ENCODE data around the gene CEP85L. TPM values are rescaled to one million over a fixed set of nuclear protein-coding genes. Genes with fewer than 3 reads are reported as not detected.

The CEP85L gene
- total RNA-seq, result 1 to 10 TPM; 4.5 to 6.8 TPM

DNA sequence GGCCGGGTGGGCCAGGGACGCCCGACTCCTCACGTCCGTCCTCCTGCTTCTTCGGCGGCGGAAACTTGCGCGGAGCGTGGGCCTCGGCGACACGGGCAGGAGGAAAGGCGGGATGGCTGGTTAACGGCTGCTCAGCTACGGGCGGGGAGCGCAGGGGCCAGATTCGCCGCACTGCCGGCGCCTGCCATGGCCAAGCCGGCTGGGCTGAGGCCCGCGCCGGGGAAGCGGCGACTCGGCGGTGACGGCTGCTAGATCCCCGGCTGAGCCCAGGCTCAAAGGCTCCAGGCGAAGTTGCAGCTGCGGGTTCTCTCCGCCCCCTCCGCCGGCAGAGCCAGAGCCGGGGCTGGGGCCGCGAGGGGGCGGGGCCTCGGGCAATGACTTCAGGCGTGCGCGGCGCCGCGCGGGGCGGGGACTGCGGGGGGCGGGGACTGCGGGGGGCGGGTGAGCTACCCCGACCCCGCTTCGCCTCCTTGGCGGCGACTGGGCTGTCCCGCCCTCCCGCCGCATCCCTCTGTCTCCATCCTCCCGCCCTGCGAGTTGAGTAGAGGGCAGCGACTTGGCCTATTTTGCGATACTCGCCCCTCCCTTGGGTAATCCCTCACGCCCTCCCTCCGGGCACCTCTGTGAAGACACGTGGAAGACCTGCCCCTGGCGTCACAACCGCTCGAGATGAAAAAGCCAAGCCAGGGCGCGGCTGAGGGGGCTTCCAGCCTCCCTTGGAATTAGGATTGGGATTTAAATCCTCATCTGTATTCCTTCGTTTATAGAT, at the start of gene CEP85L:
CEP85L (minus strand) TSS at position 310 of the 769 bp plus-strand sequence. CDS start 322 bp downstream, outside the sequence.
- no peaks in the 10 kb centered on the region for H3K9me3 ChIP-seq
- peaks cover 0 to 18% of the 10 kb centered on the region in 2 donors for H3K4me1 ChIP-seq
- peak; percentile 84 for DNase-seq (ENCODE audit: low spot score)
- TF ChIP-seq, protein P1, sequence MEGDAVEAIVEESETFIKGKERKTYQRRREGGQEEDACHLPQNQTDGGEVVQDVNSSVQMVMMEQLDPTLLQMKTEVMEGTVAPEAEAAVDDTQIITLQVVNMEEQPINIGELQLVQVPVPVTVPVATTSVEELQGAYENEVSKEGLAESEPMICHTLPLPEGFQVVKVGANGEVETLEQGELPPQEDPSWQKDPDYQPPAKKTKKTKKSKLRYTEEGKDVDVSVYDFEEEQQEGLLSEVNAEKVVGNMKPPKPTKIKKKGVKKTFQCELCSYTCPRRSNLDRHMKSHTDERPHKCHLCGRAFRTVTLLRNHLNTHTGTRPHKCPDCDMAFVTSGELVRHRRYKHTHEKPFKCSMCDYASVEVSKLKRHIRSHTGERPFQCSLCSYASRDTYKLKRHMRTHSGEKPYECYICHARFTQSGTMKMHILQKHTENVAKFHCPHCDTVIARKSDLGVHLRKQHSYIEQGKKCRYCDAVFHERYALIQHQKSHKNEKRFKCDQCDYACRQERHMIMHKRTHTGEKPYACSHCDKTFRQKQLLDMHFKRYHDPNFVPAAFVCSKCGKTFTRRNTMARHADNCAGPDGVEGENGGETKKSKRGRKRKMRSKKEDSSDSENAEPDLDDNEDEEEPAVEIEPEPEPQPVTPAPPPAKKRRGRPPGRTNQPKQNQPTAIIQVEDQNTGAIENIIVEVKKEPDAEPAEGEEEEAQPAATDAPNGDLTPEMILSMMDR (IDR thresholded peaks at IDR 0.05), result no peak
- no peaks in the 10 kb centered on the region for H3K36me3 ChIP-seq
- H3K4me3 ChIP-seq, result peak within 1 kb of the TSS; percentile 77 to 85
- H3K27me3 ChIP-seq, result no peaks in the 10 kb centered on the region
- H3K27ac ChIP-seq, result peak within 1 kb of the TSS; percentile 96 to 98

DNA sequence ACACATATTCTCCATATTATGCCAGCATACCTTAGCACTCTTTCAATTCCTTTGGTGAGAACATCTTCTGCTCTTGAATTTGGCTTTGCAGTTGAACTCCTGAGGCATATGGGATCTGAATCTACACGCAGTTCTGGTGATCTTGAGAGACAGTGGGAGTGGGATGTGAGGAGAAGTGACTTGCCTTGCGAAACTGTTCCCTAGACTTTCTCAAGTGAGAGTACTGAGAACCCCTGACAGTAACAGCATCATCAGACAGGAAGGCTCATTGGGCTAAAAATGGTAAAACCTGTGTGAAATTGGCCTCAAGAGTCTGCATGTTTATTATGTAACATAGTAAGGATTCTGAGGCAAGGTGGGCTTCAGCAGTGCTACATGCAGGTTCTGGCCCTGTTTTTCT, 49.1 kb upstream of the CEP85L start:
- TF ChIP-seq, protein P1 (IDR thresholded peaks at IDR 0.05), result no peak
- no peak overlapping the region for H3K27ac ChIP-seq
- peaks cover 0 to 9% of the 10 kb centered on the region in 2 donors for H3K4me1 ChIP-seq
- H3K27me3 ChIP-seq, result no peaks in the 10 kb centered on the region
- no peaks in the 10 kb centered on the region for H3K9me3 ChIP-seq
- H3K4me3 ChIP-seq, result no peak overlapping the region
- no peak for DNase-seq (ENCODE audit: low spot score)
- H3K36me3 ChIP-seq, result no peaks in the 10 kb centered on the region

DNA sequence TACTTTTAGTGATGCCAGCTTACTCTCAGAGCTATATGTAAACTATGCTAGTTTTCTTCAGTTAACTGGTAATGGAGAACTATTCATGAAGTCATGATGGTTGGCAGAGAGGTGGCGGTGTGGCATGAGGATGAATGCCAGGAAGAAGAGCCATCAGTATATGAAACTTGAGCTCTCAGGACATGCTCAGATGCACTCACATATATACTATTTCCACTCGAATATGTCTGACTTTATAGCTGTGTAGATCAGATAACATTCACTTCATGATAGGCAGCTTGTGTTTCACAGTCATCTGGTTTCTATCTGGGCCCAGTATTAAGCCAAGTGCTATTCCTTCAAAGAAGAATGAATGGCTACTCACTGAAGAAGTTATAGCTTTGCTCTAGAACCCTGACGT, 46.2 kb upstream of the CEP85L start:
- Histone ChIP-seq H3K4me1 (no peaks in the 10 kb centered on the region), H3K9me3 (no peaks in the 10 kb centered on the region), H3K4me3 (no peak overlapping the region), H3K27me3 (no peaks in the 10 kb centered on the region), H3K27ac (no peak overlapping the region), H3K36me3 (no peaks in the 10 kb centered on the region)
- TF ChIP-seq, protein P1 (IDR thresholded peaks at IDR 0.05), result no peak
- no peak for DNase-seq (ENCODE audit: low spot score)

DNA sequence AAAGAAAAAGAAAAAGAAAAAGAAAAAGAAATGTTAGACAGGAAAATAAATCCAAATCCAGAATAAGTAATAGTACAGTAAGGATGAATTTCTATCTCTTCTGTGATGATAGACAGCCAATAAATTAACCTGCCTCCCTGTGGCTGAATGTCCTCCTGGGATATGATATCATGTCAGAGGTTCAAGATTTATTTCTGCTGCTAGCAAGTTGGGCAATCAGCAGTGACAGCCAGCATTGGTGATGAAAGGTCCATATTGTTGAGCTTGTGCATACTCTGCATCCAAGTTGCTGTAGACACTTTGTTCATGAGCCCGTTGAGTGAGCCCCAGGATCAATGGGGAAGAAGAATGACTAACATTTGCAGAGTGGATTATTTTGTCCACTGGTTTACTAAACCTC, 44.9 kb upstream of the CEP85L start:
- H3K9me3 ChIP-seq, result no peaks in the 10 kb centered on the region
- no peaks in the 10 kb centered on the region for H3K4me1 ChIP-seq
- TF ChIP-seq, protein P1 (IDR thresholded peaks at IDR 0.05), result no peak
- H3K4me3 ChIP-seq, result no peak overlapping the region
- H3K27me3 ChIP-seq, result no peaks in the 10 kb centered on the region
- H3K36me3 ChIP-seq, result no peaks in the 10 kb centered on the region
- no peak for DNase-seq (ENCODE audit: low spot score)
- no peak overlapping the region for H3K27ac ChIP-seq

DNA sequence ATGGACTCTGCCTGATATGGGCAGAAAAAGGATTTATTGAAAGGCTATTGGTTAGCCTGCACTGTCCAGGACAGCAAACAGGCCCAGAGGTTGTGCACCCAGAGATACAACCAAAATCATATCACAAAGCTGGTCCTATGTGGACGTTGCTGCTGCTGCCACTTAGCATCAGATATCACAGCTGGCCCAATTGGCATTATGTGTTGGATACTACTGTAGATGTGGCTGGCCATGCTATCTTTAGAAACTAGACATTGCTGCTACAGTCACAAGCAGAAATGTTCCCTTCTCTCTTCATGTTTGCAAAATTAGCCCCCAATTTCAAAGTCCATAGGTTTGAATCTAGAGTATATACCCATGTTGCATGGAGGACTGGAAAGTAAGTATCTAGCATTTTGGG, 42.2 kb upstream of the CEP85L start:
- H3K27me3 ChIP-seq, result no peaks in the 10 kb centered on the region
- H3K4me3 ChIP-seq, result no peak overlapping the region
- no peaks in the 10 kb centered on the region for H3K9me3 ChIP-seq
- DNase-seq (ENCODE audit: low spot score), result no peak
- H3K4me1 ChIP-seq, result no peaks in the 10 kb centered on the region
- TF ChIP-seq, protein P1 (IDR thresholded peaks at IDR 0.05), result no peak
- no peaks in the 10 kb centered on the region for H3K36me3 ChIP-seq
- no peak overlapping the region for H3K27ac ChIP-seq
